ENCODE data around the gene RASA2.
"Not testable (repeated sequence)": the region's sequence is repeated elsewhere in the genome, so short reads cannot be mapped to it uniquely, and the experiment has no call there.

GRCh38 chr3:141628868-141629441 is 142.1 kb downstream of the RASA2 start:
- TF ChIP-seq EZH2phosphoT487 (IDR thresholded peaks at IDR 0.05; ENCODE audit: borderline replicate concordance, low read depth); USF2 (IDR thresholded peaks at IDR 0.05; ENCODE audit: borderline replicate concordance, low read depth, low read length); ZBTB33 (IDR thresholded peaks at IDR 0.05; ENCODE audit: borderline replicate concordance, low read depth); CTCF (IDR thresholded peaks at IDR 0.05); ELF1 (IDR thresholded peaks at IDR 0.05); SIN3A (IDR thresholded peaks at IDR 0.05; ENCODE audit: borderline replicate concordance, low read depth, low read length); TEAD4 (IDR thresholded peaks at IDR 0.05; ENCODE audit: borderline replicate concordance, insufficient read depth); MAX (IDR thresholded peaks at IDR 0.05; ENCODE audit: low read depth); POLR2AphosphoS5 (IDR thresholded peaks at IDR 0.05; ENCODE audit: low read depth, low read length); EP300 (IDR thresholded peaks at IDR 0.05; ENCODE audit: borderline replicate concordance in 1 of 2, low read depth in 1 of 2, low read length in 1 of 2): not testable (repeated sequence)
